GM12878 (cell line): ENCODE measurements around the gene MGAT3.

ENCODE experiments used
- ATF3 ChIP-seq: IDR thresholded peaks from 2 replicates; pipeline ENCODE4 v1.6.1; 2011; ENCODE audit warnings: low read depth, mild to moderate bottlenecking, low read length, moderate library complexity, borderline replicate concordance; ENCODE audit errors: extremely low read depth
- CBX3 ChIP-seq: fragments of 200-600 bp; sonication (generic); IDR thresholded peaks from 2 replicates; pipeline ENCODE4 v1.6.1; 2016; ENCODE audit warnings: low read depth, borderline replicate concordance
- CTCF ChIP-seq, 3 experiments: IDR thresholded peaks in 2 of 3; conservative IDR thresholded peaks in 1 of 3; 2 replicates each; pipeline ENCODE4 v1.5.1; 2011; ENCODE audit warnings: low read depth in 3 of 3, low read length in 3 of 3, mild to moderate bottlenecking in 3 of 3, control low read depth in 2 of 3, moderate library complexity in 2 of 3, inconsistent platforms in 1 of 3, mixed read lengths in 1 of 3; ENCODE audit not compliant: control insufficient read depth in 2 of 3, insufficient read depth in 1 of 3; ENCODE audit errors: extremely low read depth in 1 of 3
- DPF2 ChIP-seq: fragments of 450-650 bp; IDR thresholded peaks from 2 replicates; pipeline ENCODE4 v1.6.1; 2017; ENCODE audit warnings: mild to moderate bottlenecking
- EP300 ChIP-seq, 2 experiments: fragments of 150-350 bp in 1 of 2; IDR thresholded peaks; 2 replicates each; pipeline ENCODE4 v1.6.1; 2011 to 2012; ENCODE audit warnings: low read depth in 2 of 2, low read length in 2 of 2, borderline replicate concordance in 1 of 2, improper control_type of control experiment in 1 of 2, inconsistent platforms in 1 of 2; ENCODE audit not compliant: control insufficient read depth in 1 of 2
- IRF3 ChIP-seq: fragments of 450-650 bp; IDR thresholded peaks from 2 replicates; pipeline ENCODE4 v1.6.1; 2014; ENCODE audit warnings: mild to moderate bottlenecking
- RBBP5 ChIP-seq: fragments of 200-600 bp; sonication (generic); conservative IDR thresholded peaks from 2 replicates; pipeline ENCODE4 v1.6.1; 2016

- TF ChIP-seq CTCF (IDR thresholded peaks at IDR 0.05 in 2 of 3, conservative IDR thresholded peaks at IDR 0.05 in 1 of 3; ENCODE audit: control insufficient read depth in 2 of 3, extremely low read depth in 1 of 3, insufficient read depth in 1 of 3, low read depth in 3 of 3, low read length in 3 of 3) (no peak), CBX3 (no peak), ATF3 (no peak), RBBP5 (no peak), EP300 (IDR thresholded peaks at IDR 0.05; ENCODE audit: borderline replicate concordance in 1 of 2, control insufficient read depth in 1 of 2, low read depth in 2 of 2, low read length in 2 of 2) (no peak), IRF3 (no peak), DPF2 (no peak)
Measured at GRCh38 chr22:39535357-39535725, 78.5 kb downstream of the MGAT3 start.
